ENCODE measurements around the gene RMDN3. TPM values are rescaled to one million over a fixed set of nuclear protein-coding genes. Genes with fewer than 3 reads are reported as not detected.

RMDN3 gene
- total and polyA plus RNA-seq, 4 donors, result 27.5 to 33.8 (median 30.2) TPM

DNA sequence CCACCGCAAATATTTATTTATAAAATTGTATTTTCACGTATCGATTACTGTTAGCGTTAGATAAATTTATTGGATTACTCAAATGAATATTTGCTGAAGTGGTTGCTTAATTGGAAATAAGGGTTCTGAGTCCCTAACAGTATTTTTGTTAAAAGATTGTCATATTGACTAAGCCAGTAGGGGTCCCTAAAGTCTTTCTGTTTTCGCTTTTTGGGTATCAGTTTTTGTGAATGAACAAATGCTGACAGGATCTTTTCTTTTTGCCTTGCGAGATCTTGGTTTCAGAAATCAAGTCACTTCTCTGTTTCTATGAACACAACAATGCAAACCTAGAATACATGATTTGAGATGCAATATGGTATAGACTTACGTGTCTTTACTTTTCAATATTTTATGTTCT lies 53.0 kb downstream of the RMDN3 start:
- Histone ChIP-seq H3K27ac (ENCODE audit: low read depth in 1 of 2, low read length in 2 of 2) (no peak overlapping the region), H3K4me1 (ENCODE audit: control insufficient read depth in 4 of 4, insufficient read depth in 4 of 4, low read length in 3 of 4) (no peaks in the 10 kb centered on the region), H3K27me3 (ENCODE audit: control insufficient read depth in 4 of 4, insufficient read depth in 4 of 4, low read length in 3 of 4) (no peaks in the 10 kb centered on the region), H3K9me3 (ENCODE audit: control insufficient read depth in 4 of 4, low read length in 3 of 4) (no peaks in the 10 kb centered on the region), H3K4me3 (ENCODE audit: low read depth in 1 of 3, low read length in 3 of 3) (no peak overlapping the region), H3K9ac (ENCODE audit: low read depth in 1 of 2, low read length in 2 of 2) (no peak overlapping the region), H3K36me3 (ENCODE audit: control insufficient read depth in 4 of 4, insufficient read depth in 3 of 4, low read depth in 1 of 4, low read length in 3 of 4) (no peaks in the 10 kb centered on the region)
- peak; percentile 65 to 68 for TF ChIP-seq RAD21 (IDR thresholded peaks at IDR 0.05)
- no peak for TF ChIP-seq NR2F2 (IDR thresholded peaks at IDR 0.05)
- TF ChIP-seq, protein P1, sequence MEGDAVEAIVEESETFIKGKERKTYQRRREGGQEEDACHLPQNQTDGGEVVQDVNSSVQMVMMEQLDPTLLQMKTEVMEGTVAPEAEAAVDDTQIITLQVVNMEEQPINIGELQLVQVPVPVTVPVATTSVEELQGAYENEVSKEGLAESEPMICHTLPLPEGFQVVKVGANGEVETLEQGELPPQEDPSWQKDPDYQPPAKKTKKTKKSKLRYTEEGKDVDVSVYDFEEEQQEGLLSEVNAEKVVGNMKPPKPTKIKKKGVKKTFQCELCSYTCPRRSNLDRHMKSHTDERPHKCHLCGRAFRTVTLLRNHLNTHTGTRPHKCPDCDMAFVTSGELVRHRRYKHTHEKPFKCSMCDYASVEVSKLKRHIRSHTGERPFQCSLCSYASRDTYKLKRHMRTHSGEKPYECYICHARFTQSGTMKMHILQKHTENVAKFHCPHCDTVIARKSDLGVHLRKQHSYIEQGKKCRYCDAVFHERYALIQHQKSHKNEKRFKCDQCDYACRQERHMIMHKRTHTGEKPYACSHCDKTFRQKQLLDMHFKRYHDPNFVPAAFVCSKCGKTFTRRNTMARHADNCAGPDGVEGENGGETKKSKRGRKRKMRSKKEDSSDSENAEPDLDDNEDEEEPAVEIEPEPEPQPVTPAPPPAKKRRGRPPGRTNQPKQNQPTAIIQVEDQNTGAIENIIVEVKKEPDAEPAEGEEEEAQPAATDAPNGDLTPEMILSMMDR (IDR thresholded peaks at IDR 0.05; ENCODE audit: low read depth, low read length, missing input control), result peak; percentile 29
- no peak for DNase-seq (ENCODE audit: low spot score)
- WGBS, result 80% methylated on average over 7 of the region's 7 CpGs

DNA sequence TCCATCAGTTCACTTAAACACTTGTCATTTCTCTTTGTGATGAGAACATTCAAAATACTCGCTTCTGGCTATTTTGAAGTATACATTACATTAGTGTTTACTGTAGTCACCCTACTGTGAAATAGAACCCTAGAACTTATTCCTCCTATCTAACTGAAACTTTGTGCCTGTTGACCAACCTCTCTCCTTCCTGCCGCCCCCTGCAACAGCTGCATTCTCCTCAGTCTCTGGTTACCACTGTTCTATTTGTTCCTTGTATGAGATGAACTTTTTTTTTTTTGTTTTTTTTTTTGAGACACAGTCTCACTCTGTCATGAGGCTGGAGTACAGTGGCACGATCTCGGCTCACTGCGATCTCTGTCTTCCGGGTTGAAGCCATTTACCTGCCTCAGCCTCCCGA lies 57.1 kb downstream of the RMDN3 start:
- DNase-seq (ENCODE audit: low spot score), result no peak
- Histone ChIP-seq H3K4me3 (ENCODE audit: low read depth in 1 of 3, low read length in 3 of 3) (no peak overlapping the region), H3K36me3 (ENCODE audit: control insufficient read depth in 4 of 4, insufficient read depth in 3 of 4, low read depth in 1 of 4, low read length in 3 of 4) (no peaks in the 10 kb centered on the region), H3K4me1 (ENCODE audit: control insufficient read depth in 4 of 4, insufficient read depth in 4 of 4, low read length in 3 of 4) (peaks cover 8 to 18% (median 14%) of the 10 kb centered on the region in 4 donors), H3K9me3 (ENCODE audit: control insufficient read depth in 4 of 4, low read length in 3 of 4) (no peaks in the 10 kb centered on the region), H3K27me3 (ENCODE audit: control insufficient read depth in 4 of 4, insufficient read depth in 4 of 4, low read length in 3 of 4) (no peaks in the 10 kb centered on the region), H3K9ac (ENCODE audit: low read depth in 1 of 2, low read length in 2 of 2) (no peak overlapping the region), H3K27ac (ENCODE audit: low read depth in 1 of 2, low read length in 2 of 2) (no peak overlapping the region)
- TF ChIP-seq TAF1 (conservative IDR thresholded peaks at IDR 0.05) (no peak), SP1 (IDR thresholded peaks at IDR 0.05) (no peak)
- WGBS, result 94% methylated on average over 7 of the region's 7 CpGs

DNA sequence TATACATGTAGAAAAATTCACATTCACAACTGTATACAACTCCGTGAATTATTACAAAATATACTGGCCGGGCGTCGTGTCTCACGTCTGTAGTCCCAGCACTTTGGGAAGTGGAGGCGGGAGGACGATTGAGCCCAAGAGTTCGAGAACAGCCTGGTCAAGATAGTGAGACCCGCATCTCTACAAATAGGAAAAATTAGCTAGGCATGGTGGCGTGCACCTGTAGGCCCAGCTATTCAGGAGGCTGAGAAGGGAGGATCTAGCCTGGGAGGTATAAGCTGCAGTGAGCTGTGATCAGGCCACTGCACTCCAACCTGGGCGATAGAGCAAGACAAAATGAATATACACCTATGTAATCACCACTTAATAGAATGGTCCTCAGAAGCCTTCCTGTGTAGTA lies 58.8 kb downstream of the RMDN3 start:
- Histone ChIP-seq H3K4me3 (ENCODE audit: low read depth in 1 of 3, low read length in 3 of 3) (no peak overlapping the region), H3K9me3 (ENCODE audit: control insufficient read depth in 4 of 4, low read length in 3 of 4) (no peaks in the 10 kb centered on the region), H3K27ac (ENCODE audit: low read depth in 1 of 2, low read length in 2 of 2) (no peak overlapping the region), H3K36me3 (ENCODE audit: control insufficient read depth in 4 of 4, insufficient read depth in 3 of 4, low read depth in 1 of 4, low read length in 3 of 4) (peaks cover 0 to 6% (median 0%) of the 10 kb centered on the region in 4 donors), H3K9ac (ENCODE audit: low read depth in 1 of 2, low read length in 2 of 2) (no peak overlapping the region), H3K4me1 (ENCODE audit: control insufficient read depth in 4 of 4, insufficient read depth in 4 of 4, low read length in 3 of 4) (peaks cover 8 to 18% (median 14%) of the 10 kb centered on the region in 4 donors), H3K27me3 (ENCODE audit: control insufficient read depth in 4 of 4, insufficient read depth in 4 of 4, low read length in 3 of 4) (no peaks in the 10 kb centered on the region)
- no peak for DNase-seq (ENCODE audit: low spot score)
- TF ChIP-seq GABPA (IDR thresholded peaks at IDR 0.05 in 1 of 2, conservative IDR thresholded peaks at IDR 0.05 in 1 of 2), result no peak
- TF ChIP-seq, protein P2, sequence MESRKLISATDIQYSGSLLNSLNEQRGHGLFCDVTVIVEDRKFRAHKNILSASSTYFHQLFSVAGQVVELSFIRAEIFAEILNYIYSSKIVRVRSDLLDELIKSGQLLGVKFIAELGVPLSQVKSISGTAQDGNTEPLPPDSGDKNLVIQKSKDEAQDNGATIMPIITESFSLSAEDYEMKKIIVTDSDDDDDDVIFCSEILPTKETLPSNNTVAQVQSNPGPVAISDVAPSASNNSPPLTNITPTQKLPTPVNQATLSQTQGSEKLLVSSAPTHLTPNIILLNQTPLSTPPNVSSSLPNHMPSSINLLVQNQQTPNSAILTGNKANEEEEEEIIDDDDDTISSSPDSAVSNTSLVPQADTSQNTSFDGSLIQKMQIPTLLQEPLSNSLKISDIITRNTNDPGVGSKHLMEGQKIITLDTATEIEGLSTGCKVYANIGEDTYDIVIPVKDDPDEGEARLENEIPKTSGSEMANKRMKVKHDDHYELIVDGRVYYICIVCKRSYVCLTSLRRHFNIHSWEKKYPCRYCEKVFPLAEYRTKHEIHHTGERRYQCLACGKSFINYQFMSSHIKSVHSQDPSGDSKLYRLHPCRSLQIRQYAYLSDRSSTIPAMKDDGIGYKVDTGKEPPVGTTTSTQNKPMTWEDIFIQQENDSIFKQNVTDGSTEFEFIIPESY (IDR thresholded peaks at IDR 0.05), result no peak
- TF ChIP-seq NR2F2 (IDR thresholded peaks at IDR 0.05), result no peak
- TF ChIP-seq JUND (IDR thresholded peaks at IDR 0.05), result no peak
- no peak for TF ChIP-seq RAD21 (IDR thresholded peaks at IDR 0.05)
- TF ChIP-seq HNF4G (IDR thresholded peaks at IDR 0.05), result no peak
- no peak for TF ChIP-seq FOXA2 (IDR thresholded peaks at IDR 0.05)
- no peak for TF ChIP-seq TAF1 (conservative IDR thresholded peaks at IDR 0.05)
- TF ChIP-seq MAX (IDR thresholded peaks at IDR 0.05), result no peak
- no peak for TF ChIP-seq SP1 (IDR thresholded peaks at IDR 0.05)
- TF ChIP-seq RXRA (IDR thresholded peaks at IDR 0.05), result no peak
- TF ChIP-seq HNF4A (conservative IDR thresholded peaks at IDR 0.05), result no peak
- TF ChIP-seq REST (IDR thresholded peaks at IDR 0.05), result no peak
- TF ChIP-seq, protein P1 (IDR thresholded peaks at IDR 0.05; ENCODE audit: low read depth, low read length, missing input control), result no peak
- TF ChIP-seq FOXA1 (IDR thresholded peaks at IDR 0.05), result no peak
- no peak for TF ChIP-seq YY1 (IDR thresholded peaks at IDR 0.05)
- no peak for TF ChIP-seq EGR1 (IDR thresholded peaks at IDR 0.05; ENCODE audit: low read depth in 2 of 2)
- no peak for TF ChIP-seq ATF3 (IDR thresholded peaks at IDR 0.05)
- WGBS, result 88% methylated on average over 11 of the region's 11 CpGs
